HG03175 (cell line): ENCODE data around the gene FAH.
"Not testable (repeated sequence)": the region's sequence is repeated elsewhere in the genome, so short reads cannot be mapped to it uniquely, and the experiment has no call there.

ENCODE experiments used
- ATAC-seq: cut with Tn5 transposase; IDR thresholded peaks from one replicate; pipeline ENCODE4 v1.9.1; 2021; ENCODE audit warnings: mild to moderate bottlenecking, moderate library complexity; ENCODE audit not compliant: unreplicated experiment

The FAH gene

DNA sequence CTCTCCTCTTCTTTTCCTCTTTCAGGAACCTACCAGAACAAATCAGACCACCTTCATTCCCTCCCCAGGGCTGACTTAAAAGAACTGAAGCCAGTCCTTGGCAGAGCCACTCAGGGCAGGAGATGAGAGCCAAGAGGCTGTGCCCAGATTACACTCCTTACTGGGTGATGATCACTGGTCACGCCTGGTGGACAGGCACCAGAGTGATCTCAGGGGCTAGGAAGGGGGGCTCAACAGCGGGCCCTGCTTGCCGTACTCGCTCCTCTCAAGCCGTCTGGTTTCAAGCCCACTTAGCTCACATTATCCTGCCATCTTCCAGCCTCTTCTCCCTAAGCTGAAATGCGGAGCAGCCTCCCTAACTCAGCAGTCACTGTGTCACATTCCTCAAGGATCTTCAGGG lies 1.7 kb upstream of the FAH start:
- ATAC-seq: no peak

DNA sequence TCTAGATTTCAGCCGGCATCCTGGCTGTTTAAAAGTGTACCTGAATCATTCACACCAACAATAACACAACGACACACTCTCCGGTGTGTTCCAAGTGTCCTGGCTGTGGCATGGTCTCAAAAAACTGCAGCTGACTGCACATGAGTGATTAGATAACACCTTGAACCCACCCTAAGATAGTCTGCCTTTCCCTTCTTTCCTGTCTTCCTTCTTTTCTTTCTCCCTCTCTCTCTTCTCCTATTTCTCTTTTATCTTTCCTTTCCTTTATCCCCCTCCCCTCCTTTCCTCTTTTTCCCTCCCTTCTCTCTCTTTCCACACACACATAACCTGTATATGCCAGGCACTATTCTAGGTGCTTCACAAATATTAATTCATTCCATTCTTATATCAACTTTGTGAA lies 1.2 kb upstream of the FAH start:
- no peak for ATAC-seq

DNA sequence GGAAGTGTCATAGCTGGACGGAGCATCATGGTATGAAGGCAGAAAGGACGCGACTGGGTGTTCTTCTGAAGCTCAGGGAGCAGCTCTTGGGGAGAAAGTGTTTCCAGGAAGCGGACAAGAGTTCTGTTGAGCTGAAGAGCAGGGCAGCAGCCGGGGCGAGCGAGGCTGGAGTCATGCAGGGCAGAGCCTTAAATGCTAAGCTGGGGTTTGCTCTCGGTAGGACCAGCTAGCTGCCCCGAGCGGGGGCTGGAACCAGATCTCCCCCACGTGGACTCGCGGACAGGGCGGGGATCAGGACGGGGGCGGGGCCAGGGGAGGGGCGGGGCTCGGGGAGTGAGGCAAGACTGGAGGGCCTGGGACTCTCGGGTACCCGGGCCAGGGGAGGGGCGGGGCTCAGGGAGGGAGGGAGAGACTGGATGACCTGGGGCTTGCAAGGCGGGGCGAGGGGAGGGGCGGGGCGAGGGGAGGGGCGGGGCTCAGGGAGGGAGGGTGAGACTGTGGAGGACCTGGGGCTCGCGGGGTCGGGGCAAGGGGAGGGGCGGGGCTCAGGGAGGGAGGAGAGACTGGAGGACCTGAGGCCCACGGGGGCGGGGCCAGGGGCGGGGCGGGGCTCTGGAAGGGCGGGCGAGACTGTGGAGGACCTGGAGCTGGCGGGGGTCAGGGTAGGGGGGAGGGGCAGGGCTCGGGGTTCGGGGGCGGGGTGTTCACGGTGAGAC lies 461 bp upstream of the FAH start:
- ATAC-seq: peak; percentile 60

DNA sequence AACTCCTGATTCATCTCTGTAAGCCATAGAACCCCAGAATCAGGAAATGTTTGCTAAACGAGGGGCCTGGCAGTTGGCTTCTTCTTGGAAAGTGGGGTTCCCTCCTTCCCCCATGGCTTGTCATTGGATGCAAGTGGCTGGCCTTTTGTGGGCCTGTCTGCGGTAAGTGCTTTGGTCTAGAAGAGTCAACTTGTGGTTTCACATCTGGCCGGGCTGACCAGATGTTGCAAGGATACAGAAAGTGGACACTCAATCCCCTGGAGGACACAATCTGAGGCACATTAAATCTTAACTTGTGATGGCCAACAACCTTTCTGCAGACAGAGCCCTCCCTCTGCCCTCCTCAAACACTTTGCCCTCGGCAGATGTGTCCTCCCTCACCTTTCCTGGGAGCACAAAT lies 1.1 kb downstream of the FAH start:
- ATAC-seq: no peak

DNA sequence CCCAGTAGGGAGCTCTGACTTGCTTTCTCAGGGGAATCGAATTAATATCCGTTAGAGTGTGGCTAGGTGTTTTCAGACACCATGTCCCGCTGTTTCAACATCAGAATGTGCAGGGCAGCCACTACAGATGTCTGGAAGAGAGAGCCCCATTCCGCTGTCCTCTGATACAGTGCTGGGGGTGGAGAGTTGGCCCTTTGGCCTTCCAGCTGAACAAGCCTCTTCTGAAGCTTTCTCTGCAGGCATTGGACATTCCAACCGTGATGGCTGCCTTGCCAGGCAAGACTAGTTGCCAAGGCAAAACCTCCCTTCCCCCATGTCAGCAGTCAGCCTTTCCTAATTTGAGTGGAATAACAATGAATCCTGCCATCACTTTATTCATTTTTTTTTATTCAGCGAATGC lies 1.5 kb downstream of the FAH start:
- no peak for ATAC-seq

DNA sequence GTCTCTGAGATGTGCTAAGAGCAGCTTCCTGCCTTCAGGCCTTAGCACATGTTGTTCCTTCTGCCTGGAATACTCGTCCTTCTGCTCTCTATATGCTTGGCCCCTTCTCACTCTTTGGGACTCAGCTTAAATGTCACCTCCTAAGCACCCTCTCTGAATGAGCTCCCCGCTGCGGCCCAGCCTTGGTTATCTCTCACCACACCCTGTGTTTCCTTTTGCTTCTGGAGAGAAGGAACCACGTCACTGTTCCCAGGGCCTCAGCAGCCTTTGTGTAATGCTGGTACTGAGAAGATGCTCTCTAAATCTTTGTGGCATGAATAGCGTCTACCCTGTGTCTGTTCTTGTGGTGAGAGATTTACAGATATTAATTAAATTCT lies 2.2 kb downstream of the FAH start:
- ATAC-seq: no peak

DNA sequence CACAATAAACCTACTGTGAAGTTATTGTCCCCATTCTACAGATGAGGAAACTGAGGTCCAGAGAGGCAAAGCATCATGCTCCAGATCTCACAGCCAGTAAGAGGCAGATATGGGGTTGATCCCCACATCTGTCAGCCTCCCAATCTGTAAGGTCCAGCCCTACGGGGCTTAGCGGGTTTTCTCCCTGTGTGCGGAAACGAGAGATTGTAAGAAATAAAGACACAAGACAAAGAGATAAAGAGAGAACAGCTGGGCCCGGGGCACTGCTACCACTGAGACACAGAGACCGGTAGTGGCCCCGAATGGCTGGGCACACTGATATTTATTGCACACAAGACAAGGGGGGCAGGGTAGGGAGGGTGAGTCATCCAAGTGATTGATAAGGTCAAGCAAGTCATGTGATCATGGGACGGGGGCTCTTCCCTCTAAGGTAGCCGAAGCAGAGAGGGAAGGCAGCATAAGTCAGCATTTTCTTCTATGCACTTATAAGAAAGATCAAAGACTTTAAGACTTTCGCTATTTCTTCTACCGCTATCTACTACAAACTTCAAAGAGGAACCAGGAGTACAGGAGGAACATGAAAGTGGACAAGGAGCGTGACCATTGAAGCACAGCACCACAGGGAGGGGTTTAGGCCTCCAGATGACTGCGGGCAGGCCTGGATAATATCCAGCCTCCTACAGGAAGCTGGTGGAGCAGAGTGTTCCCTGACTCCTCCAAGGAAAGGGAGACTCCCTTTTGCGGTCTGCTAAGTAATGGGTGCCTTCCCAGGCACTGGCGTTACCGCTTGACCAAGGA lies 2.8 kb downstream of the FAH start:
- ATAC-seq: not testable (repeated sequence)

DNA sequence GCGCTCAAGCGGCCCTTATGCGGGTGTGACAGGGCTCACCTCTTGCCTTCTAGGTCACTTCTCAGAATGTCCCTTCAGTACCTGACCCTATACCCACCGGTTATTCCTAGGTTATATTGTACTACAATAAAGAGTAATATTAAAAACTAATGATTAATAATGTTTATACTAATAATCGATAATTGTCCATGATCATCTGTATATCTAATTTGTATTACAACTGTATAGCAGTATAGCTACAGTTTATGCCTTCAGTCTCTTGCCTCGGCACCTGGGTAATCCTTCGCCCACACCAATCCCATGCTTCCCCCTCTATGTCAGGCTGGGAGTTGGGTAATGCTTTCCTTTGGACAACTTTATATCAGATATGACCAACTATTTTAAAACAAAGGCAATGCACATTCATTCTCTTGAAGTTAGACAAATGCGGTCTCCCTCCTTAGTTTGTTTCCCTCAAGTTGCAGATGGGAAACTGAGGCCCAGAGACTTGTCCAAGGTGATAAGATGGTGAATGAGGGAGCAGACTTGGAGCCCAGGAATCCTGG lies 3.4 kb downstream of the FAH start:
- ATAC-seq: no peak

DNA sequence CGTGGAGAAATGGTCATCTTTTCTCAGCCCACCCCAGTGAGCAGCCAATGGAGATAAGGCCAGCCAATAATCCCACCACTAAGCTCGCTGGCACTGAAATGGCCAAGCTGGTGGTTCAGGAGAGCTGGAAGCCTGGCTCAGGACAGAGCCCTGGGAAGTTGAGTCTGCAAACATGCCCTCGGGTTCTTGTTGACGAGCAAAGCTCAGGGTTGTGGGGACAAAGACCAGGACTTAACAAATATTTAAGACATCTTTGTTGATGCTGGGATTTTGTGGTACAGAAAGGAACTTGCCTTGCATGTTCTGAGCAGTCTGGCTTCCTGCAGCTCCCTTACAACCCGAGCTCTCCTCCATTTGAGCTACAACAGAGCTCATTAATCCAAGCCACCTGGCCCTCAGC lies 4.4 kb downstream of the FAH start:
- ATAC-seq: no peak

DNA sequence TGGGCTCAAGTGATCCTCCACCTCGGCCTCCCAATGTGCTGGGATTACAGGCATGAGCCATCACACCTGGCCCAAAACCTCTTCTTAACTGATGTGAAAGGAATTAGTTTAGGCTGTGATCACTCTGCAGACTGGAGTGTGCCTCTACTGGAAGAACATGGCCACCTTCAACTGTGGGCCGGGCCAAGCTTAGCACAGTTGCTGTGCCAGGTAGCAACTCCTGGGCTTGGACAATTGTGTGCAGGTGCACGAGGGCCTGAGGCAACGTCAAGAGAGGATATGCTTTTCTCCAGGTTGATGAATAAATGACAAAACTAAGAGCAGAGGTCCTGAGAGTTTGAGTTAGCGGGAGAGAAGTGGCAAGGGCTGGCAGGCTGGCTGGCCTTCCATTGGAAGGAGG lies 6.5 kb downstream of the FAH start:
- no peak for ATAC-seq

DNA sequence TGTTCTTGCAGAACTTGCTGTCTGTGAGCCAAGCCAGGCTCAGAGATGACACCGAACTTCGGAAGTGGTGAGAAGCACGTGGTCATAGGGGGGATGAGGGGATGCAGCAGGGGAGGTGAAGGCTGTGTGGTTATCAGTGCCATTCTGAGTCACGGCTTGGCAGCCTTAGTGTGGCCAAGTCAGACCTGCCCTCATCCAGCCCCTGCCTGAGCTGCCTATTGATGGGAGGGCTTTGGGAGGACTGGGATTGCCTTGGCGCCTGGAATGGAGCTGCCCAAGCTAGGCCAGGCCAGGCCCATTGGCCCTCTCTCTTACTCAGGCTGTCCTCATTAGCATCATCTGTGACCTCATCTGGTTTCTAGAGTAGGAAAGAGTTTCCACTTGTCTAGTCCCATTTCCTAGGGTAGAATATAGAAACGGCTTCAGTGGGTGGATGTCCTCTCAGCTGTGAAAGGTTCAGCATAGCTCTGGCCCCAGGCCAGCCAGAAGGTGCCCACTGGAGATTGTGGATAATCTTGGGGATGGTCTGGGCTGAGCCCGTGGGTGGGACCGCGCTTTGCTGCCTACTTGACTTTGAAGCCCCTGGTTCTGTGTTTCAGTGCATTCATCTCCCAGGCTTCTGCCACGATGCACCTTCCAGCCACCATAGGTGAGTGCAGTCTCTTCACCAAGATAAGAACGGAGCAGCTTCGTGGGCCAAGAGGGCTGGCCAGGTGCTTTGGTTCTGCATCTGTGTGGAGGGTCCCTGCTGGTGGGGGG lies 7.2 kb downstream of the FAH start:
- ATAC-seq: no peak

DNA sequence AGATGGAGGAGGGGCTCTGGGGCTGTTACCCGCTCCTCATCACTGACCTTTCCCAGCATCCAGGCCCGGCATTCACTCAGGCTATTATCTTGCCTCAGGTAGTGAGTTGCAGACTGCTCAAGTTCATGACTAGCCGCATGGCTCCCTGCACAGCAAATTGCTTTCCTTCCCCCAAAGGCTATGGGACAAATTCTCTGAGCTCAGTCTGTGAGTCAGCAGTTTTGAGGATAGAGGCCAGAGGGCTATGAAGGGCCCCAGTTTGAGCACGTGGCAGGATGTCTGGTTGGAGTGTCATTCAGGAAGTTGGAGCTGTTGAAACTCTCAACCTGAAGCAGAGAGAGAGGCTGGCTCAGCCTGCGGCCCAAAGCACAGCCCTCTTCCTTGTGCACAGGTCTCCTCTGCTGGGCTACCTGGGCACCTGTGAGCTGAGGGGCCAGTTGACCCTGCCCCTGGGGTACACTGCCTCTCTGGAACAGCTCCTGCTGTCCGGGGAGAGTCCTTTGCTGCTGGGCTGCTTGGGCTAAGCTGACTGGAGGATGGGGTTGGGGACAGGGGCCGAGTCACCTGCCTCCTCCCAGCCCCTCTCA lies 7.9 kb downstream of the FAH start:
- ATAC-seq: peak; percentile 65

DNA sequence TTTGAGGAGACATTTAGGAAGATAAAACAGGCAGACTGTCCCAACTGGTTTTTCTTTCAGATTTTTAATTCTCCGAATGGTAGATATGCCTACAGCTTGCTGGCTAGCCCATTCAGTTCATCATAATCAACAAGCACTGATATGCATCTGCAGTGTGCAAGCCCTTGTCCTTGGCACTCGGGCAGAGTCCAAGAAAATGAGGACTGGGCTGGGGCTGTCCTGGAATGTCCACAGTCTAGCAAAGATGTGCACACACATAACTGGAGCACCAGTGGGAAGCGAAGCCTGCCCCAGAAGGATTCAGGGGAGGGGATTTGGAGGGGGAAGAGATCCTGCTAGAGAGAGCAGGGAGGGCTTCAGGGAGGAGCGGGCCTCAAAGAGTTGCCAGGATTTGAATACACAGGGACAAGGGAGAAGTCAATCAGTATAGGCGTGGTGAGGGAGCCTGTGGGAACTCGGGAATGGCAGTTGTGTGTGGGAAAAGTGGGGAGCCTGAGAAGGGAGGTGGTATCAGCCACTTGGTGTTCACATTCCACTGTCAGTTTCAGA lies 8.7 kb downstream of the FAH start:
- ATAC-seq: no peak

DNA sequence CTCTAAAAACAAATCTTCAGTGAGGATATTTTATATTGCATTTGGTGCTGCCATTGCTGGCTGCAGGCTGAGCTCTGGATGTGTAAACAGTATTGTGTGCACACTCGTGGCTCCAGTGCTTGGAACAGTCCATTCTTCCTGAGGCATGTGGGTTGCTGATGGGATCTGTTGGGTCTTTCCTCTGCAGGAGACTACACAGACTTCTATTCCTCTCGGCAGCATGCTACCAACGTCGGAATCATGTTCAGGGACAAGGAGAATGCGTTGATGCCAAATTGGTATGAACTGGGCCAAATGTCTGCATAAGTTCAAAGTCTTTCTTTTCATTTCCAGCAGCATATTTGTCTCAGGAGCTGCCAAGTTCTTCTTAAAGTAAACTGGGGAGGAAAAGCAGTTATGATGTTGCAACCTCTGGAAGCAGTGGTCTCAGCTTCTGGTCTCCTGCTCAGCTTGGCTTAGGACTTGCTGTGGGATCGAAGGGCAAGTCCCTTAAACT lies 9.3 kb downstream of the FAH start:
- no peak for ATAC-seq

DNA sequence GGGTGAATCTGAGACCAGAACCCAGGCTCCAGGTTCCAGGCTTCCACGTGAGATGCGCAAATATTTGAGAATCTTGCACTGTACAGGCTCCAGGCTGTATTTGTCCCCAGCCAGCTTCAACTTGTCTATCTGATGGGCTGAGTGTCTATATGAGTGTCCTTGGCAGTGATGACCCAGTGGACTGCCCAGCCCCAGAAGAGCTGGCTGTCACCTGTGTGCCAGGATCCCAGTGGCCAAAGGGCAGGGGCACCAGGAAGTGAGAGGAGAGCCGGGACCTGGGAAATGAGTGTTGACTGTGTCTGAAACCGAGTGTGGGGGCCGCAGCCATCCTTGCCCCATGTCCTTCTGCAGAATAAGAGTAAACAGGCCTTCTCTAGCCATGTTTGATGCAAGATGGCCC lies 10.4 kb downstream of the FAH start:
- no peak for ATAC-seq

DNA sequence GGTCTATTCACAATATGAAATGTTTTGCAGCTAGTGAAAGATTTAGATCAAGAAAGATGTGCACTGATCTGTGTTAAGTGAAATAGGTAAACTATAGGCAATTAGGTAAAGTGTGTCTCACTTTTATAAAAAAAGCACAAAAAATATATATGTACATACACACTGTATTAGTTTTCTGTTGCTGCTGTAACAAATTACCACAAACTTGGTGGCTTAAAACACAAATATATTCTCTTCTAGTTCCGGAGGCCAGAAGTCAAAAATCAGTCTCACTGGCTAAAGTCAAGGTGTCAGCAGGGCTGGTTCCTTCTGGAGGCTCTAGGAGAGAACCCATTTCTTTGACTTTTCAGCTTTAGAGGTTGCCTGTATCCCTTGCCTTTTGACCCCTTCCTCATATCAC lies 11.1 kb downstream of the FAH start:
- no peak for ATAC-seq

DNA sequence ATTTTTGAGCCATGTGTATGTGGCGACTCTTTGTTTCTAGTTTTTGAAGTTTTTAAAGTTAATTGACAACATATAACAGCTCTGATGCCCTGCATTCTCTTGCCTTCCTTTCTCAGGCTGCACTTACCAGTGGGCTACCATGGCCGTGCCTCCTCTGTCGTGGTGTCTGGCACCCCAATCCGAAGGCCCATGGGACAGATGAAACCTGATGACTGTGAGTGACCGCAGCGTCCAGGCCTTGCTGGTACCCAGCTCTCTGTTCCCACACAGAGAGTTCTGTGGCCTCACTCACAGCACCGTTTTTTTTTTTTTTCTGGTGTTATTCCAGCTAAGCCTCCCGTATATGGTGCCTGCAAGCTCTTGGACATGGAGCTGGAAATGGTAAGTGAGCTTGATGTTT lies 15.1 kb downstream of the FAH start:
- ATAC-seq: no peak

DNA sequence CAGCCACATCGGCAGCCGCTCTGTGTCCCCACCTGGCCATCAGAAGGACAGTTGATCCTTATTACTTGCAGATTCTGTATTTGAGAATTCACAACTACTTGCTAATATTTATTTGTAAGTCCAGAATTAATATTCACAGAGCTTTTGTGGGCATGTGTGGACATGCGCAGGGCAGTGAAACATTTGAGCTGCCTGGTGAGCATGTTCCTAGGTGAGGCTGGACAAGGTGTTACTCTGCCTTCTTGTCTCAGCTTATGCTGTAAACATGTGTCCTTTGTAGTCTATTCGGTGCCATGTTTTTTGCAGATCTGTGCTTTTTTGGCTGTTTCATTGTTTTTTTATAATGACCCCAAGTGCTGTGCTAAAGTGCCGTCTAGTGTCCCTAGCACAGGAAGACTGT lies 15.6 kb downstream of the FAH start:
- ATAC-seq: no peak

DNA sequence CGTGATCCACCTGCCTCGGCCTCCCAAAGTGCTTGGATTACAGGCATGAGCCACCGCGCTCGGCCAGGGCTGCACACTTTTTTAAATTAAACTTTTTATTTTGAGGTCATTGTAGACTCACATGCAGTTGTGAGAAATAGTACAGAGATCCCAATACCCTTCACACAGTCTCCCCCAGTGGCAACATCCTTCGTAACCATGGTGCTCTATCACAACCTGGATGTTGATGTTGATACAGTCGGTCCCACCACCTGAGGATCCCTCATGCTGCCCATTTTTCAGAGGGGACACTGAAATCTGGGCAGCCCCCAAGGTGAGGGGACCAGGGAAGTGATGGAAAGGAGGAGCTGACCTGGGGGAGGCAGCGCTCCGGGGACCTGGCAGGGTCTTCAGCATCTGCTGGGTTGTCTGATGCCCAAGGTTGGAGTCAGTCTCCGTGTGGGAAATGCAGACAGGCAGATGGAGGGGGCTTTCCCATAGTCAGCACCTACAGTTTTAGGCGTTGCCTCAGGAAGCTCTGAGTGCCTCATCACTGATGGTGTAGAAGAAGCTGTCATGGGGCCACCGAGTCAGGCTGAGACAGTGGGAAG lies 17.1 kb downstream of the FAH start:
- ATAC-seq: no peak

DNA sequence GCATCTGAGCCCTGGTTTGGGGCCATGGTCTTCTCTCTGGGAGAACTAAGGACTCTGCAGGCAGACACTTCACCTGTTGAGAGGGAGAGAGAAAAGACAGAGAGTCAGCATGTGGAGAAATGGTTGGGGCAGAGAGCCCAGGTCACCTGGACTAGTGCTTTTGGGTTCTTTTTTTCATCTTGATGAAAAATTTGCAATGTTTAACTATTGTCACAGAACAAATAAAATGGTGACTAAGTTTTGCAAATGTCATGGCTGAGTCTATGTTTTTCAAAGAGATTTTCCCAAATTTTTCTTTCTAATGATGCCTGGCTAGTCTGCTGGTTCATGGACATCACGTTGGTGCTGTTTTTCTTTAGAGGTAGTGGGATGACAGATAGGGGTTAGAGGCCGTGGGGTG lies 17.8 kb downstream of the FAH start:
- ATAC-seq: no peak
